NCI-H2029 treated with DMSO at 0.1 percent for 48 hours (cell line): ENCODE results near the gene CCDC190.
A peak's percentile ranks its signal among the peaks of the same experiment; 100 is the strongest.
"Not testable (repeated sequence)": the region's sequence is repeated elsewhere in the genome, so short reads cannot be mapped to it uniquely, and the experiment has no call there.

ENCODE experiments used
- DNase-seq: peaks from one replicate; lab custom pipeline; 2025; lab: John Stamatoyannopoulos, UW

The CCDC190 gene

DNA sequence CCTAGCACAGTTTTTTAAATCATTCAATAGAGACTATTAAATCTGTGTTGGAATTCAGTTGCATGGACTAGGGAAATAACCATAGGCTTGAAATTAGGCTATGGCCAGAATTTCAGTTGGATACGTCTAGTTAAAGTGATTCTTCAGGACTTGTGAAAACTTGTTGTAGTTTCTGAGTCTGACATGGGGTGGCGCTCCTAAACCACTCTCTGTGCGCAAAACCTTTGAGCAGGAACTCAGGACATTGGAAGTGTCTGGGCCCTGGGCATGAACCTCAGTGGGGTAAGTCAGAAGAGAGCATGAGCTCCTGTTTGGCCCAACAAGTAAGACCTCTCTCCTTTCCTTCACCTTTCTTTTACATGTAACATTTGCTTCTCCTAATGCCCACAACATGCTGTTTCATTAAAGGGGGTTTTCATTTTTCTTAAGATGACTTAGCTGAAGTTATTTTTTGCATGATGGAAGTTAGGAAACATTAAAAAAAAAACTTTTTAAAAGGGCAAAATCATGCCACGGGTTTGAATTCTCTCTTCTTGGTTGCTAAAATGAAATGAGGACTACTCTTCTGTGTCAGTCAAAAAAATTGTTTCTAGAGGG, 17.1 kb upstream of the CCDC190 start:
- DNase-seq = peak; percentile 25

- no peak for DNase-seq
These were observed 16.4 kb upstream of the CCDC190 start for GRCh38 chr1:162877412-162877811.

GRCh38 chr1:162876751-162877150, 15.8 kb upstream of the CCDC190 start:
- DNase-seq = no peak

DNA sequence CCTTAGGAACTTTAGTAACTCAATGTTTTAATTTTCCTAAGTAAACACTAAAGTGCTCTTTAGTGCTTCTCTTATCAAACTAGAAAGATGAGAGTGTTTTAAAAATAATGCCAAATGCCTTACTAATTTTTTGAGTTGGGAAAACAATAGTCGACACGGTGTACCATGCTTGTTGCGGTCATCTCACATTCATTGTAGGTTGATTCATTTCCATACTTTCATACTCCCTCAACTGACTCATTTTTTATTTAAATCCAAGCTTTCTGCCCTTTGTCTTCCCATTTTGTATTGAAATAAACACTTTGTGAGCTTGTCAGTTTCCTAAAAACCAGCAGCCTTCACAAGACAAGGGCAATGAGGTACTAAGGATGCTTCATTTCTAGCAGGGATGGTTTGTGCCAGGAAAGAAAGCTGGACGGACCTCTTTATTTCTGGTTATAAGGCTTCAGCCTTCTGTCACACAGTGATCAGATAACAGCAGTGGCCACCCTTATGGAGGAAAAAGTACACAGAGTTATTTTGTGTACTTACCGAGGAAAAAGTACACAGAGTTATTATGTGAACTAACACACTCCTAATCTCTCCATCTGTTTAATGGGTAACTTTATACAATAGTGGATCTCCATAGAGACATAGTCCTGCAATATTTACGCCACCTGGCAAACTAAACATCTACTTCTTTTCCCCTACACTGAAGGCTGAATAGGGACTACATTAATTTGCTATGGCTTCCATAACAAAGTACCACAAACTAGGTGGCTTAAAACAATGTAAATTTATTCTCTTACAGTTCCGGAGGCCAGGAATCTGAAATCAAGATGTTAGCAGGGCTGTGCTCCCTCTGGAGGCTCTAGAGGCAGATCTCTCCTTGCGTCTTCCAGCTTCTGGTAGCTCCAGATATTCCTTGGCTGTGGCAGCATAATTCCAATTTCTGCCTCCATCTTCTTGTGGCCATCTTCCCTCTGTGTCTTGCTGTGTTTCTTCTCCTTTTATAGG, 13.0 kb upstream of the CCDC190 start:
- DNase-seq = peak; percentile 24

DNA sequence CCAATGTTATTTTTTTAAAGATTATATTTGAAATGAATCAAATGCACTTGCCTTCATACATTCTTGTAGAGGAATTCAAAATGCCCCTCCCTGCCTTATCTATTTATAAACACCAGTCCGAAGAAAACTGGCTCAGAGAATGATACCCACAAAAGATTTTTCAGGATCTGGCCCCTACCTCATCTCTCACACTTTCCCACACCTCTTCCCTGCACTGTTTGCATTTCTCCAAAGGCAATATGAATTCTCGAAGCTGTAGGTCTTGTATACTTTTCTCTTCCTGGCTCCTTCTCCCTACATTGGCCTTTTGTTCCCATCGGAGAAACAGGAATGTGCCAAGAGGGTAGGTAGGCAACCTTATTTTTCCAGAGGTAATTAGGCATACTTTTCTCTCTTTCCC, 12.0 kb upstream of the CCDC190 start:
- DNase-seq = no peak

DNA sequence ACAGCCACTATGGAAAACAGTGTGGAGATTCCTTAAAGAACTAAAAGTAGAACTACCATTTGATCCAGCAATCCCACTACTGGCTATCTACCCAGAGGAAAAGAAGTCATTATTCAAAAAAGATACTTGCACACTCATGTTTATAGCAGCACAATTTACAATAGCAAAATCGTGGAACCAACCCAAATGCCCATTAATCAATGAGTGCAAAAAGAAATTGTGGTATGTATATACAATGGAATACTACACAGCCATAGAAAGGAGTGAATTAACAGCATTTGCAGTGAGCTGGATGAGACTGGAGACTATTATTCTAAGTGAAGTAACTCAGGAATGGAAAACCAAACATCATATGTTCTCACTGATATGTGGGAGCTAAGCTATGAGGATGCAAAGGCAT, 10.4 kb upstream of the CCDC190 start:
- not testable (repeated sequence) for DNase-seq

- no peak for DNase-seq
These were observed 8.0 kb upstream of the CCDC190 start for GRCh38 chr1:162868972-162869371.

GRCh38 chr1:162861625-162862024, 650 bp upstream of the CCDC190 start:
- no peak for DNase-seq

- DNase-seq = no peak
These were observed 1.8 kb downstream of the CCDC190 start for GRCh38 chr1:162859191-162859590.

DNA sequence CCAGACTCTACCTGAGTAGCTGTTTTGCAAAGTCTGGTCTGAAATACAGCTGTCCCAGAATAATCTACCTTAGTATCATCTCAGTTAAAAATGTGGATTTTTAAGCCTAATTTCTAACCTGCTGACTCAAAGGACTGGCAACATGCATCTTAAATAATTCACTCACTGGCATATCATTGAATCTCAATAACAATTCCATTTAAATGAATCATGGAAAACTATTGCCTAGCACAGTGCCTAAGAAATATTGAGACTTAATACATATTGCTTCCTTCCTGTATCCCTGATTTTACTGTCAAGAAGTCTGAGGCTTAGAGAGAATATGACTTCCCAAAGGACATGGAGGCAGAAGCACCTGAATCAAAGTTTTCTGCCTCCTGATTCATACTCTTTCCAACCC, 3.1 kb downstream of the CCDC190 start:
- DNase-seq = no peak

DNA sequence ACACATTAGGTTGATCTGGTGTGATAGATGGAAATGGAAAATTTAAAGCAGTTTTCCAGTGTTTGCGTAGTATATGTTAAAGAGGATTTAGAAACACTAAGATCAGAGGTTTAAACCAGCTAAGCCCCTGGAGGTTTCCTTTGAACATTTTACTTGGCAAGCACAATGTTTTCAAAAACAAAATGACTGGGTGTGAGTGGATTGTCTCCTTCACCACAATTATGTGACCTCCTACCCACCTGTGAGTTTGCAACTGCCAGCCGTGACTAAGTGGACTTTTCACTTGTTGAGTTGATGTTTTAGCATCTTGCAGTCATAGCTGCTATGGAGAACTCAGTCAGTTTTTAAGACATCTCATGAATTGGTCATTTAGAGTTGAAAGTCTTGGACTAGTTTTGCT, 4.7 kb downstream of the CCDC190 start:
- no peak for DNase-seq

DNA sequence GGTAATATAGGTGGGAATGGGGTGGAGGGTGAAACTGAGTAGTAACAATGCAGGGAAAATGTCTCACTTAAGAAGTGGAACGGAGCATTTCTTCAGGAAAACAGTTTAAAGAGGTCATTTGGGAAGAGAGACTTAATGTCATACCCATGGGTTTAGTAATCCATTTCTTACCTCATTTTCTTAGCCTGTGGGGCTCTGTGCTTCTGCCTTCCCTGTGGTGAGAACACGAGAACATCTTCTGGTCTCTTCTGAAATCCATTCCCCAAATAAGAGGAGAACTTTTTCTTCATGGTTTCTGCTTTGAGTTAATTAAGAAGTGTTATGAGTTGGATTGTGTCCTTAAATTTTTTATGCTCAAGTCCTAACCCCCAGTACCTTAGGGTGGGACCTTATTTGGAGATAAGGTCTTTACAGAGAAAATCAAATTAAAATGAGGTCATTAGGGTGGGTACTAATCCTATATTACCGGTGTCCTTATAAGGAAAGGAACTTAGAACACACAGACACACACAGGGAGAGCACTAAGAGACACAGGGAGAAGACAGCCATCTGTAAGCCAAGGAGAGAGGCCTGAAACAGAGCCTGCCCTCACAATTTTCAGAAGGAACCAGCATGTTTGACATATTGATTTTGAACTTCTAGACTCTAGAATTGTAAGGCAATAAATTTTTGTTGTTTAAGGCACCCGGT, 5.4 kb downstream of the CCDC190 start:
- DNase-seq = no peak

- DNase-seq = peak; percentile 72
These were observed 6.6 kb downstream of the CCDC190 start for GRCh38 chr1:162854245-162854882.

DNA sequence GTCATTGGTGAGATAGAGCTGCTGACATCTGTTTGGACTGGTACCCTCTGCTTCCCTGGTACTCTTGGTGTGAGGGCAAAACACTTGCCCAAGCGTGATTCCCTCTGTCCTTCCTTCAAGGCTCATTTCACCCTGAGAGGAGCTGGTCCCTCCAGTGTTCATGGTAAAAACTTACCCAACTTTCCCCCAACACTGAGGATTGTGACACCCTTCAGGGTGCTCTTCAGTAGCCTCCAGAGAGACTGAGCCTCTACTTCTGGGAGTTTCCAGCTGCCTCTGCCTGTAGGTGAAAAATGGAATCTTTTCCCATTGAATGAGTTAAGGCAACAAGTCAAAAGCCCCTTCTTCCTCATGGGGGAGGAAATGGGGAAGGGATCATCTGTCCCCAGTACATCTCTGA, 9.6 kb downstream of the CCDC190 start:
- no peak for DNase-seq

DNA sequence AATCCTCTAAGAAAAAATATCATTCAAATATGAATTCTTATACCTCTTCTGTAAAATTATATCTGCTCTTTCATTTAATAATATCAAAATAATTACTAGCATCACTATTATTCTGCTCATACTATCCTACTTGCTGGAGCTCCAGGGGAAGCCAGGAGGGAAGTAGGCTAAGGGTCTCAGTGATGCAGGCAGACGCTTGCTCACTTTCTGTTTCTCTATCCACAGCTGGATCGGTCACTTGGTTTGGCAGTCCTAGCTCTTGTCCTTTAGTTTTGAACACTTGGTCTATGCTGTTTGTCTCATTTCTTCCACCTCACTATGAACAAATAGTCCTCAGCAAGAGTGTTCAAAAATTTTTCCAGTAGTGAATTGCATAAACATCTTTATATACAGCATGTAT, 11.3 kb downstream of the CCDC190 start:
- DNase-seq = no peak

GRCh38 chr1:162847839-162848453, 13.0 kb downstream of the CCDC190 start:
- DNase-seq = peak; percentile 13

- no peak for DNase-seq
These were observed 14.4 kb downstream of the CCDC190 start for GRCh38 chr1:162846256-162847212.

DNA sequence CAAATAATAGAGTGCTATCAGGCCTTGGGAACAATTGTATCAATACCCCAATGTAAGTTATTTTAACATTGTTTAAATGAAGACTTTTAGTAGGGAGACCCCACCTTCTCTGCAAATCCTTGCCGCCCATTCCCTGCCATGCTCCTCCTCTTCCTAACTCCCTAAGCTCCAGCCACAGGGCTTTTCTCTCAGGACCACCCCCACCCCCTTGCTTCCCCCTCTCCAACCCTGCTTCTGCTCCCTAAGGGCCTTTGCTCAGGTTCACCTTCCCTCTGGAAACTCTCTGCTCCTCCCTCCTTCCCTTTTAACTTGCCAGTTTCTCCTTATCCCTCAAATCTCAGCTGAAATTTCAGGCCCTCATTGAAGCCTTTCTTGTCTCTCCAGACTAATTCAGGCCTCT, 16.8 kb downstream of the CCDC190 start:
- DNase-seq = no peak

GRCh38 chr1:162840250-162840839, 20.6 kb downstream of the CCDC190 start:
- no peak for DNase-seq

DNA sequence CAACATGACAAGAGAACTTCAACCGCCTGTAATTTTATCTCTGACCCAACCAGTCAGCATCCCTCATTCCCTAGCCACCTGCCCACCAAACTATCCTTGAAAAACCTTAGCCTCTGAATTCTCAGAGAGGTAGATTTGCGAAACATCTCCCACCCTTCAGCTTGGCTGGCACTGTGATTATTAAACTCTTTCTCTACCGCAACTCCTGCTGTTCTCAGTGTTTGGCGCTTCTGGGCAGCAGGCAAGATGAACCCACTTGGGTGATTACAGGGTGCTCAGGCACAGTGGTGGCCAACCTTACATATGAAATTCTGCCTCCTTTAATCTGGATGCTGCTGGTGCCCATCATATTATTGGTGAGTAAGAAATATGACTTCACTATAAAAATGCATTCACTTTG, 22.1 kb downstream of the CCDC190 start:
- DNase-seq = no peak
